ENCODE measurements around the gene RCHY1. TPM values are rescaled to one million over a fixed set of nuclear protein-coding genes. Genes with fewer than 3 reads are reported as not detected.
"Not testable (repeated sequence)": the region's sequence is repeated elsewhere in the genome, so short reads cannot be mapped to it uniquely, and the experiment has no call there.

RCHY1 gene
- total RNA-seq, 4 donors from 2014 or later: 11.2 to 29.5 (median 22.6) TPM

- no peak for TF ChIP-seq EP300 (IDR thresholded peaks at IDR 0.05)
- no peak for TF ChIP-seq CTCF (IDR thresholded peaks at IDR 0.05)
- no peak for TF ChIP-seq POLR2A (IDR thresholded peaks at IDR 0.05)
- DNase-seq (ENCODE audit: low spot score in 2 of 2): no peak
- Histone ChIP-seq H3K4me1 (no peaks in the 10 kb centered on the region), H3K4me3 (no peak overlapping the region), H3K27ac (no peak overlapping the region), H3K9me3 (no peaks in the 10 kb centered on the region), H3K36me3 (peaks cover 0 to 59% (median 4%) of the 10 kb centered on the region in 3 donors), H3K27me3 (no peaks in the 10 kb centered on the region)
These were observed 28.6 kb upstream of the RCHY1 start for GRCh38 chr4:75542824-75543223.

GRCh38 chr4:75537308-75537707 lies 23.1 kb upstream of the RCHY1 start:
- H3K27ac ChIP-seq; DNase-seq (ENCODE audit: low spot score in 2 of 2): not testable (repeated sequence)
- 89 to 95% methylated on average over 6 of the region's 6 CpGs for WGBS, 2 donors

GRCh38 chr4:75533926-75534325 lies 19.7 kb upstream of the RCHY1 start:
- H3K4me1 ChIP-seq; H3K27ac ChIP-seq; H3K4me3 ChIP-seq; H3K27me3 ChIP-seq; DNase-seq (ENCODE audit: low spot score in 2 of 2): not testable (repeated sequence)
- Histone ChIP-seq H3K9me3 (peaks cover 0 to 10% (median 0%) of the 10 kb centered on the region in 4 donors), H3K36me3 (peaks cover 4 to 75% (median 7%) of the 10 kb centered on the region in 3 donors)

More at GRCh38 chr4:75537308-75537707, 23.1 kb upstream of the RCHY1 start:
- H3K4me3 ChIP-seq, H3K4me1 ChIP-seq, H3K27me3 ChIP-seq: not testable (repeated sequence)
- Histone ChIP-seq H3K9me3 (peaks cover 0 to 10% (median 0%) of the 10 kb centered on the region in 4 donors), H3K36me3 (peaks cover 0 to 58% (median 4%) of the 10 kb centered on the region in 3 donors)

GRCh38 chr4:75533339-75533887 lies 19.2 kb upstream of the RCHY1 start:
- not testable (repeated sequence) for H3K27ac ChIP-seq; H3K27me3 ChIP-seq; H3K4me1 ChIP-seq; H3K4me3 ChIP-seq; DNase-seq (ENCODE audit: low spot score in 2 of 2)
- WGBS, 2 donors: 97 to 98% methylated on average over 4 of the region's 4 CpGs
- Histone ChIP-seq H3K9me3 (peaks cover 0 to 10% (median 0%) of the 10 kb centered on the region in 4 donors), H3K36me3 (peaks cover 0 to 75% (median 7%) of the 10 kb centered on the region in 3 donors)

- not testable (repeated sequence) for H3K4me1 ChIP-seq; H3K27me3 ChIP-seq; DNase-seq (ENCODE audit: low spot score in 2 of 2); H3K27ac ChIP-seq; H3K4me3 ChIP-seq
- Histone ChIP-seq H3K36me3 (peaks cover 0 to 77% (median 16%) of the 10 kb centered on the region in 3 donors), H3K9me3 (peaks cover 0 to 10% (median 0%) of the 10 kb centered on the region in 4 donors)
- 96 to 97% methylated on average over 7 of the region's 7 CpGs for WGBS, 2 donors
These were observed 17.4 kb upstream of the RCHY1 start for GRCh38 chr4:75531536-75532143.

GRCh38 chr4:75530556-75531322 lies 16.5 kb upstream of the RCHY1 start:
- Histone ChIP-seq H3K27me3 (no peaks in the 10 kb centered on the region), H3K9me3 (peaks cover 0 to 10% (median 0%) of the 10 kb centered on the region in 4 donors), H3K4me1 (no peaks in the 10 kb centered on the region), H3K4me3 (no peak overlapping the region), H3K27ac (no peak overlapping the region), H3K36me3 (peaks cover 0 to 83% (median 16%) of the 10 kb centered on the region in 3 donors)
- no peak for TF ChIP-seq EP300 (IDR thresholded peaks at IDR 0.05)
- no peak for TF ChIP-seq POLR2A (IDR thresholded peaks at IDR 0.05)
- TF ChIP-seq CTCF (IDR thresholded peaks at IDR 0.05): no peak
- WGBS, 2 donors: 91 to 100% methylated on average over 2 of the region's 2 CpGs
- no peak for DNase-seq (ENCODE audit: low spot score in 2 of 2)

GRCh38 chr4:75527482-75527881 lies 13.3 kb upstream of the RCHY1 start:
- H3K36me3 ChIP-seq: peaks cover 0 to 88% (median 16%) of the 10 kb centered on the region in 3 donors
- no peaks in the 10 kb centered on the region for H3K27me3 ChIP-seq
- H3K9me3 ChIP-seq: no peaks in the 10 kb centered on the region
- DNase-seq (ENCODE audit: low spot score in 2 of 2): no peak
- TF ChIP-seq EP300 (IDR thresholded peaks at IDR 0.05) (no peak), POLR2A (IDR thresholded peaks at IDR 0.05) (no peak), CTCF (IDR thresholded peaks at IDR 0.05) (no peak)
- H3K4me1 ChIP-seq: peaks cover 0 to 3% (median 0%) of the 10 kb centered on the region in 4 donors
- H3K27ac ChIP-seq: no peak overlapping the region
- H3K4me3 ChIP-seq: no peak overlapping the region
